HepG2 (cell line): ENCODE measurements around the gene AKIRIN1. TPM values are rescaled to one million over a fixed set of nuclear protein-coding genes. Genes with fewer than 3 reads are reported as not detected.

Experiments
- ADNP ChIP-seq: sonication (generic); formaldehyde crosslinking; IDR thresholded peaks from 2 replicates; pipeline ENCODE4 v1.4.0; 2020; ENCODE audit warnings: missing genetic modification reagents
- ARNT ChIP-seq: fragments of 450-650 bp; IDR thresholded peaks from 2 replicates; pipeline ENCODE4 v1.6.1; 2017
- FOSL1 ChIP-seq: sonication (generic); formaldehyde crosslinking; IDR thresholded peaks from 2 replicates; pipeline ENCODE4 v1.9.0; 2021; ENCODE audit warnings: missing genetic modification reagents, borderline replicate concordance
- HOXA3 ChIP-seq: sonication (generic); formaldehyde crosslinking; IDR thresholded peaks from 2 replicates; pipeline ENCODE4 v1.5.0; 2020; ENCODE audit warnings: missing genetic modification reagents
- KDM2A ChIP-seq: sonication (generic); formaldehyde crosslinking; IDR thresholded peaks from 2 replicates; pipeline ENCODE4 v1.4.0; 2020; ENCODE audit warnings: low read depth, missing genetic modification reagents, borderline replicate concordance
- MIER2 ChIP-seq: IDR thresholded peaks from 2 replicates; pipeline ENCODE4 v1.6.1; 2016; ENCODE audit warnings: missing biosample characterization, missing genetic modification reagents
- MTF1 ChIP-seq: sonication (generic); formaldehyde crosslinking; IDR thresholded peaks from 2 replicates; pipeline ENCODE4 v1.5.0; 2020; ENCODE audit warnings: missing genetic modification reagents
- ZFP90 ChIP-seq: sonication (generic); formaldehyde crosslinking; IDR thresholded peaks from 2 replicates; pipeline ENCODE4 v1.8.0; 2022; ENCODE audit warnings: missing genetic modification reagents, mild to moderate bottlenecking, inconsistent platforms, borderline replicate concordance
- ZKSCAN5 ChIP-seq: sonication (generic); formaldehyde crosslinking; IDR thresholded peaks from 2 replicates; pipeline ENCODE4 v1.5.1; 2020; ENCODE audit warnings: mild to moderate bottlenecking, missing genetic modification reagents
- ZMYM2 ChIP-seq: sonication (generic); formaldehyde crosslinking; IDR thresholded peaks from 2 replicates; pipeline ENCODE4 v1.8.0; 2022; ENCODE audit warnings: mild to moderate bottlenecking, missing genetic modification reagents
- ZNF282 ChIP-seq: fragments of 450-650 bp; IDR thresholded peaks from 2 replicates; pipeline ENCODE4 v1.6.1; 2018; ENCODE audit not compliant: partially characterized antibody
- ZNF775 ChIP-seq: sonication (generic); formaldehyde crosslinking; IDR thresholded peaks from 2 replicates; pipeline ENCODE4 v1.4.0; 2020; ENCODE audit warnings: missing genetic modification reagents, mild to moderate bottlenecking, moderate library complexity, borderline replicate concordance
- ZNF816 ChIP-seq: sonication (generic); formaldehyde crosslinking; IDR thresholded peaks from 2 replicates; pipeline ENCODE4 v1.8.0; 2022; ENCODE audit warnings: missing genetic modification reagents, mild to moderate bottlenecking, borderline replicate concordance
- ZSCAN9 ChIP-seq: IDR thresholded peaks from 2 replicates; pipeline ENCODE4 v1.6.1; 2016; ENCODE audit warnings: borderline replicate concordance
- polyA plus RNA-seq, 8 experiments: library from polyadenylated mRNA; depleted of rRNA in 3 of 8; stranded (reverse) in 7 of 8; unstranded in 1 of 8; fragments of >200 nt; fragmentation: Illumina TruSeq in 4 of 8; extraction: Trizol in 4 of 8; gene quantifications; 2 replicates each; pipeline versions ENCODE4 v1.2.1 to v1.2.3, GENCODE V29; 2011 to 2016; ENCODE audit warnings: low read depth in 4 of 8, missing spikeins in 1 of 8, mixed read lengths in 1 of 8; ENCODE audit not compliant: insufficient read depth in 1 of 8
- total RNA-seq, 5 experiments: library from RNA; depleted of rRNA; stranded (reverse); fragments of >200 nt; fragmentation: Illumina TruSeq; extraction: Trizol; gene quantifications; 2 replicates each; pipeline ENCODE4 v1.2.3, GENCODE V29; 2016; ENCODE audit warnings: low read depth in 1 of 5
- TF ChIP-seq, protein P1 (sequence below): fragments of 450-650 bp; IDR thresholded peaks from 2 replicates; pipeline ENCODE4 v1.6.1; 2017; ENCODE audit warnings: mild to moderate bottlenecking
- TF ChIP-seq, protein P2 (sequence below): sonication (generic); formaldehyde crosslinking; IDR thresholded peaks from 2 replicates; pipeline ENCODE4 v1.4.0; 2020; ENCODE audit warnings: missing genetic modification reagents, mild to moderate bottlenecking, borderline replicate concordance
- TF ChIP-seq, protein P3 (sequence below): sonication (generic); formaldehyde crosslinking; IDR thresholded peaks from 2 replicates; pipeline ENCODE4 v1.5.1; 2020; ENCODE audit warnings: missing genetic modification reagents, mild to moderate bottlenecking, borderline replicate concordance
- TF ChIP-seq, protein P4 (sequence below): sonication (generic); formaldehyde crosslinking; conservative IDR thresholded peaks from 2 replicates; pipeline ENCODE4 v1.8.0; 2022; ENCODE audit warnings: mild to moderate bottlenecking, moderate library complexity, missing genetic modification reagents
- TF ChIP-seq, protein P5 (sequence below): sonication (generic); formaldehyde crosslinking; IDR thresholded peaks from 2 replicates; pipeline ENCODE4 v1.4.0; 2020; ENCODE audit warnings: missing genetic modification reagents, low read depth, mild to moderate bottlenecking, borderline replicate concordance

The AKIRIN1 gene
- total and polyA plus RNA-seq, 2 of the 13 experiments (the other 11 are each of a cell fraction or from before 2014, with no cell fraction given), result 123 to 157 TPM

DNA sequence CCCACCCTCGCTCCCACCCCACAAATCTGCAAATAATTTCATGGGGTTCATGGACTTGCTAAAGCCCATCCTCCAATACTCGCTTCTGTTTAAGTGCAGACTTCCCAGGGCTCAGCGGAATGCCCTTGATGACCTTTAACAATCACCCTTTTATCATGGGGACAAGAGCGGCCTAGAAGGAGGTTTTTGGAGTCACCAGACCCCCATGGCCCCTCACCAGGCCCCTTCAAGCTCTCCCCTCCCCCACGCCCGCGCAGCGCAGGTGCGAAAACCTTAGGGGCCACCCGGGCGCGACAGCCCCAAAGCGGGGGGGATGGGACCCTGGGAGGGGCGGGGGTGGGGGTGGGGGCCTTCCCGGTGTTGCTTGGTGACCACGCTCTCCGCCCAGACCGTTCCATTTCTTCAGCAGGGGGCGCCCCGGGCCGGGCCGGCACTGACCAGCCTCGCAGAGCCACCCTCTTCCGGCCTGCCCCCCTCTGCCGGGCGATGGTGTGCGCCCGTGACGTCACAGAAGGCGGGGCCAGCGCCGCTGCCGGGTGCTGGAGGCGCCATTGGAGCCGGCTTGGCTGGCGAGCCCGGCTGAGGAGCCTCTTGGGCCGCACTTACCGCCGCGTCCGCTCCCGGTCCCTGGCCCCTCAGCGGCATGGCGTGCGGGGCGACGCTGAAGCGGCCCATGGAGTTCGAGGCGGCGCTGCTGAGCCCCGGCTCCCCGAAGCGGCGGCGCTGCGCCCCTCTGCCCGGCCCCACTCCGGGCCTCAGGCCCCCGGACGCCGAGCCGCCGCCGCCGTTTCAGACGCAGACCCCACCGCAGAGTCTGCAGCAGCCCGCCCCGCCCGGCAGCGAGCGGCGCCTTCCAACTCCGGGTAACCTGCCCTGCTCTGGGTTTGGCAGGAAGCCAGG lies at the start of gene AKIRIN1 (continued):
- TF ChIP-seq, protein P1, sequence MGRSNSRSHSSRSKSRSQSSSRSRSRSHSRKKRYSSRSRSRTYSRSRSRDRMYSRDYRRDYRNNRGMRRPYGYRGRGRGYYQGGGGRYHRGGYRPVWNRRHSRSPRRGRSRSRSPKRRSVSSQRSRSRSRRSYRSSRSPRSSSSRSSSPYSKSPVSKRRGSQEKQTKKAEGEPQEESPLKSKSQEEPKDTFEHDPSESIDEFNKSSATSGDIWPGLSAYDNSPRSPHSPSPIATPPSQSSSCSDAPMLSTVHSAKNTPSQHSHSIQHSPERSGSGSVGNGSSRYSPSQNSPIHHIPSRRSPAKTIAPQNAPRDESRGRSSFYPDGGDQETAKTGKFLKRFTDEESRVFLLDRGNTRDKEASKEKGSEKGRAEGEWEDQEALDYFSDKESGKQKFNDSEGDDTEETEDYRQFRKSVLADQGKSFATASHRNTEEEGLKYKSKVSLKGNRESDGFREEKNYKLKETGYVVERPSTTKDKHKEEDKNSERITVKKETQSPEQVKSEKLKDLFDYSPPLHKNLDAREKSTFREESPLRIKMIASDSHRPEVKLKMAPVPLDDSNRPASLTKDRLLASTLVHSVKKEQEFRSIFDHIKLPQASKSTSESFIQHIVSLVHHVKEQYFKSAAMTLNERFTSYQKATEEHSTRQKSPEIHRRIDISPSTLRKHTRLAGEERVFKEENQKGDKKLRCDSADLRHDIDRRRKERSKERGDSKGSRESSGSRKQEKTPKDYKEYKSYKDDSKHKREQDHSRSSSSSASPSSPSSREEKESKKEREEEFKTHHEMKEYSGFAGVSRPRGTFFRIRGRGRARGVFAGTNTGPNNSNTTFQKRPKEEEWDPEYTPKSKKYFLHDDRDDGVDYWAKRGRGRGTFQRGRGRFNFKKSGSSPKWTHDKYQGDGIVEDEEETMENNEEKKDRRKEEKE, result no peak
- TF ChIP-seq ZNF775, result no peak
- no peak for TF ChIP-seq FOSL1 (CRISPR knock-in tag)
- peak; percentile 78 for TF ChIP-seq HOXA3 (CRISPR knock-in tag)
- no peak for TF ChIP-seq ARNT
- TF ChIP-seq, protein P2, sequence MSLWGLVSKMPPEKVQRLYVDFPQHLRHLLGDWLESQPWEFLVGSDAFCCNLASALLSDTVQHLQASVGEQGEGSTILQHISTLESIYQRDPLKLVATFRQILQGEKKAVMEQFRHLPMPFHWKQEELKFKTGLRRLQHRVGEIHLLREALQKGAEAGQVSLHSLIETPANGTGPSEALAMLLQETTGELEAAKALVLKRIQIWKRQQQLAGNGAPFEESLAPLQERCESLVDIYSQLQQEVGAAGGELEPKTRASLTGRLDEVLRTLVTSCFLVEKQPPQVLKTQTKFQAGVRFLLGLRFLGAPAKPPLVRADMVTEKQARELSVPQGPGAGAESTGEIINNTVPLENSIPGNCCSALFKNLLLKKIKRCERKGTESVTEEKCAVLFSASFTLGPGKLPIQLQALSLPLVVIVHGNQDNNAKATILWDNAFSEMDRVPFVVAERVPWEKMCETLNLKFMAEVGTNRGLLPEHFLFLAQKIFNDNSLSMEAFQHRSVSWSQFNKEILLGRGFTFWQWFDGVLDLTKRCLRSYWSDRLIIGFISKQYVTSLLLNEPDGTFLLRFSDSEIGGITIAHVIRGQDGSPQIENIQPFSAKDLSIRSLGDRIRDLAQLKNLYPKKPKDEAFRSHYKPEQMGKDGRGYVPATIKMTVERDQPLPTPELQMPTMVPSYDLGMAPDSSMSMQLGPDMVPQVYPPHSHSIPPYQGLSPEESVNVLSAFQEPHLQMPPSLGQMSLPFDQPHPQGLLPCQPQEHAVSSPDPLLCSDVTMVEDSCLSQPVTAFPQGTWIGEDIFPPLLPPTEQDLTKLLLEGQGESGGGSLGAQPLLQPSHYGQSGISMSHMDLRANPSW (CRISPR knock-in tag), result no peak
- 0 out of 2 replicates have a peak, but pooled peaks have one; percentile 7 for TF ChIP-seq ZNF816 (CRISPR knock-in tag)
- no peak for TF ChIP-seq ADNP (CRISPR knock-in tag)
- no peak for TF ChIP-seq ZKSCAN5 (CRISPR knock-in tag)
- TF ChIP-seq ZNF282, result no peak
- TF ChIP-seq, protein P3, sequence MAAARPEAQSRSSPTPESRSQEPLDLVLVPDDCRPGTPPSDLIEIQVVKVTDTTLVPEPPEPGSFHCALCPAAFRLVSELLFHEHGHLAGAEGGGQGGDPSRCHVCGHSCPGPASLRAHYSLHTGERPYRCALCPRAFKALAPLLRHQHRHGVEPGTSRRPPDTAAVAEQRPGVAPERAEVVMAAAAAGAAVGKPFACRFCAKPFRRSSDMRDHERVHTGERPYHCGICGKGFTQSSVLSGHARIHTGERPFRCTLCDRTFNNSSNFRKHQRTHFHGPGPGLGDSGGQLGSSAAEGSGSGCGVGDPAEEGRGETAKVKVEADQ (CRISPR knock-in tag), result 0 out of 2 replicates have a peak, but pooled peaks have one; percentile 75
- TF ChIP-seq, protein P4, sequence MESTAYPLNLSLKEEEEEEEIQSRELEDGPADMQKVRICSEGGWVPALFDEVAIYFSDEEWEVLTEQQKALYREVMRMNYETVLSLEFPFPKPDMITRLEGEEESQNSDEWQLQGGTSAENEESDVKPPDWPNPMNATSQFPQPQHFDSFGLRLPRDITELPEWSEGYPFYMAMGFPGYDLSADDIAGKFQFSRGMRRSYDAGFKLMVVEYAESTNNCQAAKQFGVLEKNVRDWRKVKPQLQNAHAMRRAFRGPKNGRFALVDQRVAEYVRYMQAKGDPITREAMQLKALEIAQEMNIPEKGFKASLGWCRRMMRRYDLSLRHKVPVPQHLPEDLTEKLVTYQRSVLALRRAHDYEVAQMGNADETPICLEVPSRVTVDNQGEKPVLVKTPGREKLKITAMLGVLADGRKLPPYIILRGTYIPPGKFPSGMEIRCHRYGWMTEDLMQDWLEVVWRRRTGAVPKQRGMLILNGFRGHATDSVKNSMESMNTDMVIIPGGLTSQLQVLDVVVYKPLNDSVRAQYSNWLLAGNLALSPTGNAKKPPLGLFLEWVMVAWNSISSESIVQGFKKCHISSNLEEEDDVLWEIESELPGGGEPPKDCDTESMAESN, result peak; percentile 65; the same call in 1 of the 2 replicates
- TF ChIP-seq MIER2 (CRISPR knock-in tag), result no peak
- TF ChIP-seq, protein P5, sequence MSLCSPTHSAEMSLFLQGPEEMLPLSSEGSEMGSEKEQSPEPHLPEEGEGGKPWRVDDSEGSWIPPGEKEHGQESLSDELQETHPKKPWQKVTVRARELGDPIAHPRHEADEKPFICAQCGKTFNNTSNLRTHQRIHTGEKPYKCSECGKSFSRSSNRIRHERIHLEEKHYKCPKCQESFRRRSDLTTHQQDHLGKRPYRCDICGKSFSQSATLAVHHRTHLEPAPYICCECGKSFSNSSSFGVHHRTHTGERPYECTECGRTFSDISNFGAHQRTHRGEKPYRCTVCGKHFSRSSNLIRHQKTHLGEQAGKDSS (CRISPR knock-in tag), result no peak
- no peak for TF ChIP-seq ZMYM2 (CRISPR knock-in tag)
- 0 out of 2 replicates have a peak, but pooled peaks have one; percentile 40 for TF ChIP-seq ZSCAN9
- TF ChIP-seq MTF1, result no peak; the same call in 1 of the 2 replicates
- peak; percentile 90 for TF ChIP-seq KDM2A (CRISPR knock-in tag)
- no peak; the same call in 1 of the 2 replicates for TF ChIP-seq ZFP90
